DND-41 (cell line): ENCODE data around the gene OLFM3.

Experiments
- CTCF ChIP-seq: IDR thresholded peaks from 2 replicates; pipeline ENCODE4 v1.5.1; 2012; ENCODE audit warnings: borderline replicate concordance, low read length, moderate library complexity, mild to moderate bottlenecking; ENCODE audit not compliant: poor library complexity, severe bottlenecking; ENCODE audit errors: extremely low read depth
- EZH2 ChIP-seq: IDR thresholded peaks from 3 replicates; pipeline ENCODE4 v1.6.1; 2012; ENCODE audit warnings: borderline replicate concordance, low read depth, mild to moderate bottlenecking, moderate library complexity, low read length, inconsistent platforms; ENCODE audit not compliant: severe bottlenecking

- TF ChIP-seq EZH2 (no peak), CTCF (no peak)
Observed at GRCh38 chr1:101859941-101860340, 136.8 kb downstream of the OLFM3 start.
